Spinal cord (tissue), 10 donors: ENCODE data around the gene CRYBA2. TPM values are rescaled to one million over a fixed set of nuclear protein-coding genes. Genes with fewer than 3 reads are reported as not detected.

ENCODE experiments used
- DNase-seq, 6 donors: peaks; one replicate each; pipeline versions ENCODE4 v3.0.0 to v3.0.0-alpha.2; 2013 to 2015; ENCODE audit warnings: low spot score in 6 of 6, low read depth in 4 of 6
- H3K27ac ChIP-seq: one replicate; pipeline ENCODE4 v1.5.1; 2013; ENCODE audit warnings: low read depth, low read length, control low read depth
- H3K27me3 ChIP-seq: one replicate; pipeline ENCODE4 v1.6.1; 2013; ENCODE audit warnings: low read length; ENCODE audit not compliant: control insufficient read depth, insufficient read depth
- H3K36me3 ChIP-seq: one replicate; pipeline ENCODE4 v1.6.1; 2013; ENCODE audit warnings: low read length; ENCODE audit not compliant: control insufficient read depth, insufficient read depth
- H3K4me1 ChIP-seq: one replicate; pipeline ENCODE4 v1.6.1; 2013; ENCODE audit warnings: low read length; ENCODE audit not compliant: control insufficient read depth, insufficient read depth
- H3K4me3 ChIP-seq: one replicate; pipeline ENCODE4 v1.5.1; 2013; ENCODE audit warnings: low read depth, low read length, control low read depth
- H3K9me3 ChIP-seq: one replicate; pipeline ENCODE4 v1.6.1; 2013; ENCODE audit warnings: low read length; ENCODE audit not compliant: control insufficient read depth, insufficient read depth
- WGBS: methylation state at CpG from one replicate; pipeline ENCODE4 v1.1.5; 2013; ENCODE audit warnings: missing lambda C conversion rate; ENCODE audit not compliant: insufficient coverage; 5-methylcytosine and 5-hydroxymethylcytosine counted together
- polyA plus RNA-seq, 2 donors: library from polyadenylated mRNA; unstranded; fragments of 120-200 nt; gene quantifications; one replicate each; pipeline ENCODE4 v1.2.1, GENCODE V29; 2013; ENCODE audit not compliant: insufficient read length in 2 of 2
- total RNA-seq, 2 donors: library from RNA; depleted of rRNA in 1 of 2; stranded (reverse); fragments of 120-200 nt in 1 of 2; fragments of >200 nt in 1 of 2; gene quantifications; one replicate each; pipeline versions ENCODE4 v1.2.3 to v1.2.4, GENCODE V29; 2013 to 2014
- donor health status: healthy.

Gene CRYBA2
- total and polyA plus RNA-seq, 4 donors: 0.63 to 0.76 TPM; not detected in 2

DNA sequence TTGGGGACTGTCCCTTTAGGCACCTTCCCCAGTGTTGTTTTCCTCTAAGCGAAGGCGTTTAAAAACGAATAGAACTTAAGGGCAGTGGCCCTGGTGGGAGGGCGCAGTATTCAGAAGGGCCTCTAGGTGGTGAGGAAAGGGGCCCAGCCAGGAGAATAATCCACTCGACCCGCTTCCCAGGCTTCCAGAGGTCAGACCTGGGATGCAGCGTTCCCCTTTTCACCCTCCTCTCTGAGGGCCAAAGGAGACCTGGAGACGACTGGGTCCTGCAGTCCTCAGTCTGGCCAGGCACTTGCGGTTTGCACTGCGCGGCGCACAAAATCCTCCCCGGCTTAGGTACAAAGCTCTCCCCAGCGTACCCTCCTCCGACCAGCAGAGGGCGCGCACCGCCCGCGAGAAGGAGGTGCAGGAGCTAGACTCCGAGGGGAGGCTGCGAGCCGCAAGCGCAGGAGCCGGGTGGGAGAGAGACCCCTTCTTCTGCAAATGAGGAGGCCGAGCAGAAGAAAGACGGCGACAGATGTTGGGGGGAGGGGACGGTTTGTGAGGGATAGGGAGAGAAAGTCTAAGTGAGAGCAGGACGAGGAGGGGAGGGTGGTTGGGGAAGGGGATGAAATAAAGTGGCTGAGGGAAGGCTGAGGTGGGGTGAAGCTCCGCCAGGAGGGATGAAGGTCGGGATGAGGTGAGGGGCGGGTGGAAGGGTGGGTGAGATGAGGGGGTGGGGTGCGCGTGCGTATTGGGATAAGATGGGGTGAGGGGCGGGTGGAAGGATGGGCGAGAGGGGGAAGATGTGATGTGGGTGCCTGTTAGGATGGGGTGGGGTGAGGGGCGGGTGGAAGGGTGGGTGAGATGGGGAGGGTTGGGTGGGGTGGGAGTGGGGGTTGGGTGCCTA, 13.1 kb downstream of the CRYBA2 start:
- DNase-seq: peak in 4 of 6 donors; percentile 62 to 93 (median 82)
- 0% methylated on average over 32 of the region's 39 CpGs for WGBS
- peaks cover 90% of the 10 kb centered on the region for H3K27me3 ChIP-seq
- H3K27ac ChIP-seq: no peak overlapping the region
- no peak overlapping the region for H3K4me3 ChIP-seq
- no peaks in the 10 kb centered on the region for H3K36me3 ChIP-seq
- peaks cover 41% of the 10 kb centered on the region for H3K4me1 ChIP-seq
- H3K9me3 ChIP-seq: no peaks in the 10 kb centered on the region

DNA sequence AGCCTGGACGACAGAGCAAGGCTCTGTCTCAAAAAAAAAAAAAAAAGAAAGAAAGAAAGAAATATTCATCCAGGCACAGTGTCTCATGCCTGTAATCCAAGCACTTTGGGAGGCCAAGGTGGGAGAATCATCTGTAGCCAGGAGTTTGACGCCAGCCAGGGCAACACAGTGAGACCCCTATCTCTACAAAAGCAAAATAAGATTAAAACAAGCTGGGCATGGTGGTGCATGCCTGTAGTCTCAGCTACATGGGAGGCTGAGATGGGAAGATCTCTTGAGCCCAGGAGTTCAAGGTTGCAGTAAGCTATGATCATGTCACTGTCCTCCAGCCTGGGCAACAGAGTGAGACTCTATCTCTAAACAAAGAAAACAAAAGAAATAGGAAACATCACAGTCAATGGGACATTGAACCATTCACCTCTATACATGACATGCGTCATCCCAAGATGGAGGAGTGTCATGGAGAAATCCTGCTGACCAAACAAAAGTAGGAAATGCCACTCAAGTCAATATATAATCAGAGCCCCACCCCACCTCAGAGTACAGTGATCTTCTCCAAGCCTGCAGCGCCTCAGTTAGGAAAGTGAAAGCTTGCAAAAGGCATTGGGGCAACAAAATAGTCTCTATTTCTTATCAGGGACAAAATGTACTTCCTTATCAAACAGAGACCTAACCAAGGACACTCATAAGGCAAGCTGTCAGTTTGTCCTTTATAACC, 18.0 kb downstream of the CRYBA2 start:
- peaks cover 62% of the 10 kb centered on the region for H3K27me3 ChIP-seq
- peaks cover 7% of the 10 kb centered on the region for H3K4me1 ChIP-seq
- no peaks in the 10 kb centered on the region for H3K36me3 ChIP-seq
- no peak overlapping the region for H3K27ac ChIP-seq
- 59% methylated on average over 2 of the region's 4 CpGs for WGBS
- no peaks in the 10 kb centered on the region for H3K9me3 ChIP-seq
- no peak overlapping the region for H3K4me3 ChIP-seq
- DNase-seq: no peak

DNA sequence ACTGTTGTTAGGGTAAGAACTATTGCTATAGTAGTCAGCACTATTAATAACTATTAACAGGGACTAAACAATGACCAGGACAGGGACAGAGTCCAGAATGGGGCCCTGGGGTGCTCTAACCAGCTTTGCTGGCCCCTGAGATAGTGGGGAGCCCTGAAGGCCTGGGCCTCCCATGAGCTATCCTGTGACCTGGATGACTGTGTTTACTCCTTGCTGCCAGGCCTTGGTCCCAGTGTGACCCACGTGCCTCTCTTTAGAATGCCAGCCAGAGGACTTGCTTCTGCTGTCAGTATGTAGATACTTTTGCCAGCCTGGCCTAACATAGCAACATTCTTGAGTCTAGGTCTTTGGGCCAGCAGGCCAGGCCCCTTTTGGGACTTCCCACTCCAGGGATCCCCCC, 22.3 kb downstream of the CRYBA2 start:
- Histone ChIP-seq H3K9me3 (no peaks in the 10 kb centered on the region), H3K4me1 (no peaks in the 10 kb centered on the region), H3K4me3 (no peak overlapping the region), H3K36me3 (no peaks in the 10 kb centered on the region), H3K27ac (no peak overlapping the region), H3K27me3 (peaks cover 24% of the 10 kb centered on the region)
- 7% methylated on average over 1 of the region's 1 CpG for WGBS
- DNase-seq: no peak

DNA sequence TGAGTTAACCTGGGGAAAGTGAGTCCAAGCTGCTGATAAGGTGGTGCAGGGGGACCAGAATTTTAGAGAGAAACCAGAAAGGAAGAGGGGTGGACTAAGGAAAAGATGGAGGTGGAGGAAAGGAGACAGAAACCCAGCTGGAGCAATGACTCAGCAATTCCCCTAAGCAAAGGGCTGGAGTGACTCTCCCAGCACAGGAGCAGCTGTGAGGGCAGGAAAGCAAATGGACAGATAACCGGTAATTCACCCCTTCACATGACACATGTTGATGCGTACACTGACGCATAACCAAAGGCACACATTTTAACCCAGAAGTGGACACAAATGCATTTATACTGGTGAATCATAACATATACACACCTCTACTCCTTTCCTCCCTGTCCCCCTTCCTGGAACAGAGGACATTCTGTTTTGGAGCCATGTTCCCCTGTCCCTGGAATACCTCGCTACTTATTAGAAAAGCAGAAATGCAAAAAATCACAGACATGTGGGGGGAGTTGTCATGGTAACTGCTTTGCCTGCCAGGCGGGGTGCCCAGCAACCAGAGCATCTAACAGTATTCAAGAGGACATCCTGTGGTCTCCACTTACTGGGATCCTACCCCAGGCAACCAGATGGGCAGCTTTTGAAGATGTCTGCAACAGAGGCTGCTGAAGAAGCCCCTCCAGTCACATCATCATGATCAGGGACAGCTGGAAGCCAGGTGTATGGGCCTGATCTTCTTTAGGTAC, 29.0 kb downstream of the CRYBA2 start:
- DNase-seq: peak in 2 of 6 donors; percentile 46 to 57
- peaks cover 30% of the 10 kb centered on the region for H3K27me3 ChIP-seq
- no peak overlapping the region for H3K27ac ChIP-seq
- no peak overlapping the region for H3K4me3 ChIP-seq
- WGBS: 17% methylated on average over 4 of the region's 5 CpGs
- H3K4me1 ChIP-seq: peaks cover 40% of the 10 kb centered on the region
- no peaks in the 10 kb centered on the region for H3K9me3 ChIP-seq
- no peaks in the 10 kb centered on the region for H3K36me3 ChIP-seq

DNA sequence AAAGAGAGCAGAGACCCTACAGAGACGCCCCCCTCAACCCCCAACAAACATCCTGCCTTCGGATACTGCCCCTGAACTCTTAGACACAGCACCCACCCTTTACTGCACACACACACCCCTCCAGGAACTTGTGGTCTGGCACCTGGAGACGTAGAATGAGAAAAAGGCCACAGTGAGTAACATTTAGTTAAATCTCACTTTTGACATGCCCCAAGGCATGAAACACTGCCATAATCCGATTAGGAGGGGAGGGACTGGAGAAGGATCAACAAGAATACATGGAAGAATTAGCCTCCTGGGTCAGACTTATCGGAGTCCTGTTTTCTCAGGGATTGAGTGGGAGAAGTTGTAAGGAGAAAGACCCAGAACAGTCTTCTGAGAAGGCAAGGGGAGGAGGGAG, 29.6 kb downstream of the CRYBA2 start:
- Histone ChIP-seq H3K36me3 (no peaks in the 10 kb centered on the region), H3K27me3 (peaks cover 34% of the 10 kb centered on the region), H3K4me1 (peaks cover 46% of the 10 kb centered on the region), H3K9me3 (no peaks in the 10 kb centered on the region), H3K4me3 (no peak overlapping the region), H3K27ac (no peak overlapping the region)
- WGBS: 0% methylated on average over 2 of the region's 5 CpGs
- peak in 1 of 6 donors; percentile 29 for DNase-seq

DNA sequence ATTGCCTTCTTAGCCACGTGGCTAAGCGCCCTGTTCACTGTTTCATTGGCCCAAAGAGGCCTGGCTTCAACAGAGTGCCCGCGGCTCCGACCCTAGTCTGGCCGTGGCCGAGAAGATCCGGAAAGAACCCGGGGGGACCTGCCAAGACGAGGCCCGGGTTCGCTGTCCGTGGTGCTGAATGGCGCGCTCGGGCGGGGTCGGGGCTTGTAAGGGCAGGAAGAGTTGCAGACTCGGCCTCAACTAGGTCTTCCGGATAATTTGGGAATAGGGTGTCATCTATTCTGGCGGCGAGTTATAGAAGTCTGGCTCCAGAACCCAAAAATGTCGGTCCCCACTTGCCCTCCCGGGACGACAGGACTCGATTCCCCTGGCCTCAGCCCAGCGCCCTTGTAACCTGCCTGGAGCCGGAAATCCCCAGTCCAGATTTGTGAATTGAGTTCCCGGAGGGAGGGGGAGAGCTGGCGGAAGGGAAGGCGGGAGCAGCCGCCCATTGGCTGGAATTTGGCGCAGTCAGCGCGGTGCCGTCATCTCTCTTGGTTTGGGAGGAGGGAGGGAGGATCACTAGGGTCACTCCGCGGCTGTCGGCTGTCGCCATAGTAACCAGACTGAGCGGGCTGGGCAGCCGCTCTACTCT, 30.2 kb downstream of the CRYBA2 start:
- H3K4me3 ChIP-seq: peak overlapping the region; percentile 48
- H3K27me3 ChIP-seq: peaks cover 34% of the 10 kb centered on the region
- peak; percentile 77 to 98 (median 88) for DNase-seq
- H3K9me3 ChIP-seq: no peaks in the 10 kb centered on the region
- peaks cover 49% of the 10 kb centered on the region for H3K4me1 ChIP-seq
- H3K36me3 ChIP-seq: no peaks in the 10 kb centered on the region
- WGBS: under 1% methylated on average over 36 of the region's 42 CpGs
- H3K27ac ChIP-seq: no peak overlapping the region

DNA sequence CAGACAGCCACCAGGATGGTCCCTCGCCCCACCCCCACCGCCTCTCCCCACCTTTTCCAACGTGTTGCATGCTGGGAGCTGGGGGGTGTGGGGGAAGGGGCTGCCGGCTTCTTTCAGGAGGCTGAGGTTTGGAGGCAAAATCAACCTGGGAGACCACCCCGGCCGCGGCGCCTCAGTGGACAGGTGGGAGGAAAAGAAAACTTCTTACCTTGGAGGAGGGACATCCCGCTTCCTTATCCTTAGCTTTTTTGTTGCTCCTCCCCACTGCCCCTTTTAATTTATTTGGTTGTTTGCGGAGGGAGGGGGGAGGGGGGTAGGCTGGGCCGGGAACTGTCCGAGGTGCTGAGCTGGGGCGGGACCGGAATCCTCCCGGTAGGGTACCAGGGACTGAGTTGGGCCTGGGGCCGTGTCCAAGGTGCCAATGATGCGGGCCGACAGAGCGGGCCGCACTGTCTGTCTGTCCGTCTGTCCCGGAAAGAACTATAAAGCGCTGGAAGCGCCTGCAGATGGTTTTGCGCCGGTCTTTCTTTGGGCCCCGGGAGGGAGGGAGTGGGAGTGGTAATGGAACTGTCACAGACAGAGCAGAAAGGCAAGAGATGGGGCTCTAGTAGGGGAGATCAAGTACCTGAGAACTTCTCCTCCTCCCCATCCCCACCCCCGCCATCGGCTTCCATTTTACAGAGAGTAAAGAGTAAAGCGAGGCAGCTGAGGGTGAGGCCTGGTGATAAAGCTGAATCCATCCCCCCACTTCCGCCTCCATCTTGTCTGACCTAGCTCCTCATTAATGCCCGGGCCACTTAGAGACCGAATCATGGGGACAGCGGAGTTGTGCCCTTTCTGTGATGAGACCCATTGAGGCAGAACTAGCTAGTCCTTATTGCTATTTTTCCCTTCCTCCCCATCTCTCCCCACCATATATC, 31.3 kb downstream of the CRYBA2 start:
- DNase-seq: peak in 2 of 6 donors; percentile 38 to 87

DNA sequence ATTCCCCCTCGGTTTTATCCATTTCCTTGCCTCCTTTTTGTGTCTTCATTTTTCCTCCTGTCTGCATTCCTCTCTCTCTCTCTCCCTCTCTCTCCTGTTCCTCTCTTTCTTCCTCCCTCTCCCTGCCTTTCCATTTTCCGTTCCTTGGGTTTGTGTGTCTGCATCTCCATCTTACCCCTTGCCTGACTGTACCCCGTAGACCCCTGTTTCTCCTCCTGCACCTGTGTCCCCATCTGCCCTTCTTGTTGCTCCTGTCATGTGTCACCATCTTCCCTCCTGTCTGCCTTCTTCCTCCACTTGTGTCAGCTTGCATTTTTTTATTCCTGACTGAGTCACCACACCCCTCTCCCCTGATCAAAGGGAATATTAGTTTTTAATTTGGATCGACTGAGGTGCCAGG, 32.0 kb downstream of the CRYBA2 start:
- Histone ChIP-seq H3K27me3 (peaks cover 34% of the 10 kb centered on the region), H3K36me3 (no peaks in the 10 kb centered on the region), H3K27ac (no peak overlapping the region), H3K4me1 (peaks cover 49% of the 10 kb centered on the region), H3K4me3 (peak overlapping the region; percentile 39), H3K9me3 (no peaks in the 10 kb centered on the region)
- peak in 1 of 6 donors; percentile 26 for DNase-seq
- WGBS: 11% methylated on average over 3 of the region's 4 CpGs

More for the DNA sequence above, 31.3 kb downstream of the CRYBA2 start:
- Histone ChIP-seq H3K9me3 (no peaks in the 10 kb centered on the region), H3K27me3 (peaks cover 34% of the 10 kb centered on the region), H3K4me3 (peak overlapping the region; percentile 48), H3K36me3 (no peaks in the 10 kb centered on the region), H3K4me1 (peaks cover 49% of the 10 kb centered on the region), H3K27ac (no peak overlapping the region)
- 16% methylated on average over 22 of the region's 34 CpGs for WGBS
